SK-N-SH treated with all-trans-retinoic acid at 6 μM for 48 hours (cell line): ENCODE results near the gene TCP11L1.
"Not testable (repeated sequence)": the region's sequence is repeated elsewhere in the genome, so short reads cannot be mapped to it uniquely, and the experiment has no call there.

Source experiments
- CSDC2 ChIP-seq: fragments of 250-450 bp; sonication (Bioruptor Pico); IDR thresholded peaks from 2 replicates; pipeline ENCODE4 v1.5.0; 2020; ENCODE audit warnings: mild to moderate bottlenecking, moderate library complexity
- PPARA ChIP-seq: fragments of 250-450 bp; sonication (Bioruptor Pico); IDR thresholded peaks from 2 replicates; pipeline ENCODE4 v1.5.0; 2020; ENCODE audit warnings: mild to moderate bottlenecking, borderline replicate concordance
- SNAI2 ChIP-seq: fragments of 250-450 bp; sonication (Bioruptor Pico); IDR thresholded peaks from 2 replicates; pipeline ENCODE4 v1.5.0; 2020; ENCODE audit warnings: mild to moderate bottlenecking, moderate library complexity
- ZC3H10 ChIP-seq: fragments of 250-450 bp; sonication (Bioruptor Pico); IDR thresholded peaks from 2 replicates; pipeline ENCODE4 v1.5.1; 2021; ENCODE audit warnings: mild to moderate bottlenecking, moderate library complexity
- ZFP30 ChIP-seq: fragments of 450-650 bp; formaldehyde crosslinking; IDR thresholded peaks from 2 replicates; pipeline ENCODE4 v1.5.0; 2022; ENCODE audit warnings: mild to moderate bottlenecking, moderate library complexity
- TF ChIP-seq, protein P1 (sequence below): fragments of 250-450 bp; sonication (Bioruptor Pico); IDR thresholded peaks from 2 replicates; pipeline ENCODE4 v1.5.1; 2021; ENCODE audit warnings: mild to moderate bottlenecking, moderate library complexity

DNA sequence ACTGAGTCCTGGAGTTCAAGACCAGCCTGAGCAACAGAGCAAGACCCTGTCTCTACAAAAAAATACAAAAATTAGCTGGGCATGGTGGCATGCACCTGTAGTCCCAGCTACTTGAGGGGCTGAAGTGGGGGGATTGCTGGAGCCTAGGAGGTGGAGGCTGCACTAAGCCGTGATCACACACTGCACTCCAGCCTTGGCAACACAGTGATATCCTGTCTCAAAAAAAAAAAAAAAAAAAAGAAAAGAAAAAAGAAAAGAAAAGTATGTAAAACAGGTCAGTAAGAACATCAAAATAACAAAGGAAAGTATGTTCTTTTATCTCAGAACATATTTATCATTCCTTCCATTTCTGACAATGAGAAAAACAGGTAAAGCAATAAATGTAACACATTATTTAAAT is 83.3 kb downstream of the TCP11L1 start:
- TF ChIP-seq ZC3H10, CSDC2, ZFP30, PPARA, SNAI2 (CRISPR knock-in tag): not testable (repeated sequence)
- TF ChIP-seq, protein P1, sequence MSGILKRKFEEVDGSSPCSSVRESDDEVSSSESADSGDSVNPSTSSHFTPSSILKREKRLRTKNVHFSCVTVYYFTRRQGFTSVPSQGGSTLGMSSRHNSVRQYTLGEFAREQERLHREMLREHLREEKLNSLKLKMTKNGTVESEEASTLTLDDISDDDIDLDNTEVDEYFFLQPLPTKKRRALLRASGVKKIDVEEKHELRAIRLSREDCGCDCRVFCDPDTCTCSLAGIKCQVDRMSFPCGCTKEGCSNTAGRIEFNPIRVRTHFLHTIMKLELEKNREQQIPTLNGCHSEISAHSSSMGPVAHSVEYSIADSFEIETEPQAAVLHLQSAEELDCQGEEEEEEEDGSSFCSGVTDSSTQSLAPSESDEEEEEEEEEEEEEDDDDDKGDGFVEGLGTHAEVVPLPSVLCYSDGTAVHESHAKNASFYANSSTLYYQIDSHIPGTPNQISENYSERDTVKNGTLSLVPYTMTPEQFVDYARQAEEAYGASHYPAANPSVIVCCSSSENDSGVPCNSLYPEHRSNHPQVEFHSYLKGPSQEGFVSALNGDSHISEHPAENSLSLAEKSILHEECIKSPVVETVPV (CRISPR knock-in tag), result not testable (repeated sequence)
